ENCODE measurements around the gene IDE. TPM values are rescaled to one million over a fixed set of nuclear protein-coding genes. Genes with fewer than 3 reads are reported as not detected.

IDE gene
- total and polyA plus RNA-seq, 10 of the 15 experiments (the other 5 are each of a cell fraction or from before 2014, with no cell fraction given), result 11.6 to 54.5 (median 33.6) TPM

DNA sequence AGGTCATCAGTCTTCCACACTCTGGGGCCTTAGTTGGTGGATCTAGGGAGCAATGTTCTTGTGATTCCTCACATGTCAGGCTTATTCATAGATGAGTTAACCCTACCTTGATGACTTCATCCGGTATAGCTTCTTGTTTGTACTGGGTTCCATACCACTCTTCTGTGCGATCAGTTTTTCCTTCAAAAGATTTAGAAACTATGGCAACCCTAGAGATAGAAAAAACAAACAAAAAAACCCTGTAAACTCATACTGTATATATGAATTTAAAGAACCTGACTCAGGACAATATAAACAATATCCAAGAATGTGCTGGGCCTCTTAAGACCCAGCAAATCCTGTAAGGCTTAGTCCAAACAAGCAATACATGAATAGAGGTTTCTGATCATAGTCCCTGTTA lies 83.5 kb downstream of the IDE start:
- H2AFZ ChIP-seq (ENCODE audit: control insufficient read depth, low read depth, low read length), result no peak overlapping the region
- intact Hi-C loops (cut with micrococcal nuclease; ENCODE audit: unreplicated experiment), result no loop called here
- POLR2A ChIA-PET, result no interaction called here
- RAD21 ChIA-PET (ENCODE audit: unreplicated experiment), result no interaction called here
- no peak for TF ChIP-seq NR2F1 (conservative IDR thresholded peaks at IDR 0.05)
- TF ChIP-seq ETV6 (conservative IDR thresholded peaks at IDR 0.05 in 1 of 2, IDR thresholded peaks at IDR 0.05 in 1 of 2; ENCODE audit: borderline replicate concordance in 1 of 2, low read depth in 1 of 2), result no peak
- TF ChIP-seq SMC3 (IDR thresholded peaks at IDR 0.05; ENCODE audit: borderline replicate concordance, low read length), result no peak
- no peak for TF ChIP-seq RELA (IDR thresholded peaks at IDR 0.05; ENCODE audit: borderline replicate concordance, partially characterized antibody)
- TF ChIP-seq, protein P1, sequence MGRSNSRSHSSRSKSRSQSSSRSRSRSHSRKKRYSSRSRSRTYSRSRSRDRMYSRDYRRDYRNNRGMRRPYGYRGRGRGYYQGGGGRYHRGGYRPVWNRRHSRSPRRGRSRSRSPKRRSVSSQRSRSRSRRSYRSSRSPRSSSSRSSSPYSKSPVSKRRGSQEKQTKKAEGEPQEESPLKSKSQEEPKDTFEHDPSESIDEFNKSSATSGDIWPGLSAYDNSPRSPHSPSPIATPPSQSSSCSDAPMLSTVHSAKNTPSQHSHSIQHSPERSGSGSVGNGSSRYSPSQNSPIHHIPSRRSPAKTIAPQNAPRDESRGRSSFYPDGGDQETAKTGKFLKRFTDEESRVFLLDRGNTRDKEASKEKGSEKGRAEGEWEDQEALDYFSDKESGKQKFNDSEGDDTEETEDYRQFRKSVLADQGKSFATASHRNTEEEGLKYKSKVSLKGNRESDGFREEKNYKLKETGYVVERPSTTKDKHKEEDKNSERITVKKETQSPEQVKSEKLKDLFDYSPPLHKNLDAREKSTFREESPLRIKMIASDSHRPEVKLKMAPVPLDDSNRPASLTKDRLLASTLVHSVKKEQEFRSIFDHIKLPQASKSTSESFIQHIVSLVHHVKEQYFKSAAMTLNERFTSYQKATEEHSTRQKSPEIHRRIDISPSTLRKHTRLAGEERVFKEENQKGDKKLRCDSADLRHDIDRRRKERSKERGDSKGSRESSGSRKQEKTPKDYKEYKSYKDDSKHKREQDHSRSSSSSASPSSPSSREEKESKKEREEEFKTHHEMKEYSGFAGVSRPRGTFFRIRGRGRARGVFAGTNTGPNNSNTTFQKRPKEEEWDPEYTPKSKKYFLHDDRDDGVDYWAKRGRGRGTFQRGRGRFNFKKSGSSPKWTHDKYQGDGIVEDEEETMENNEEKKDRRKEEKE (IDR thresholded peaks at IDR 0.05), result no peak
- no peak for TF ChIP-seq SREBF2 (IDR thresholded peaks at IDR 0.05; ENCODE audit: low read length)
- no peak for TF ChIP-seq FOXK2 (IDR thresholded peaks at IDR 0.05)
- no peak for TF ChIP-seq SRF (IDR thresholded peaks at IDR 0.05; ENCODE audit: low read depth in 2 of 2, low read length in 2 of 2)
- no peak for TF ChIP-seq WRNIP1 (IDR thresholded peaks at IDR 0.05; ENCODE audit: borderline replicate concordance, low read depth, low read length)
- TF ChIP-seq YBX1 (IDR thresholded peaks at IDR 0.05), result no peak
- DNase-seq (ENCODE audit: low read depth, low spot score) (no peak), ATAC-seq (no peak), FAIRE-seq (no peak)
- no peaks in the 10 kb centered on the region for H3K27me3 ChIP-seq (replicated peaks in 1 of 2; ENCODE audit: control insufficient read depth in 2 of 2, insufficient read depth in 2 of 2, low read length in 1 of 2)
- H3K4me2 ChIP-seq (ENCODE audit: control insufficient read depth, insufficient read depth), result no peak overlapping the region
- H3K36me3 ChIP-seq (ENCODE audit: control insufficient read depth in 2 of 2, insufficient read depth in 2 of 2, low read length in 1 of 2), result peaks cover 3 to 11% of the 10 kb centered on the region in 2 experiments
- 97% methylated on average over 2 of the region's 2 CpGs for WGBS (ENCODE audit: insufficient coverage, insufficient replicate concordance, low lambda C conversion rate, missing lambda C conversion rate)
- H3K27ac ChIP-seq (ENCODE audit: control insufficient read depth, insufficient read depth), result no peak overlapping the region
- H3K9me3 ChIP-seq (replicated peaks; ENCODE audit: control insufficient read depth, insufficient read depth, low read length), result no peaks in the 10 kb centered on the region
- BruUV-seq (replicated peaks), result no TSS peak
- H4K20me1 ChIP-seq (ENCODE audit: control insufficient read depth, insufficient read depth), result no peaks in the 10 kb centered on the region
- SMC1A ChIA-PET (ENCODE audit: uncharacterized antibody, unreplicated experiment), result no interaction called here
- H3K4me3 ChIP-seq, result no peak overlapping the region
- H3K9ac ChIP-seq (ENCODE audit: control insufficient read depth, insufficient read depth, low read length), result no peak overlapping the region
- no peaks in the 10 kb centered on the region for H3K4me1 ChIP-seq (ENCODE audit: control insufficient read depth, insufficient read depth, low read length)
- no peaks in the 10 kb centered on the region for H3K79me2 ChIP-seq (ENCODE audit: control insufficient read depth, insufficient read depth, low read length)
- CTCF ChIA-PET, result no interaction called here
- in situ Hi-C loops (cut with MboI), result no loop called here

Data from GM12878 (cell line).